GM21515 (cell line): ENCODE measurements around the gene CXCR5.

Experiments
- ATAC-seq: cut with Tn5 transposase; IDR thresholded peaks from one replicate; pipeline ENCODE4 v1.9.1; 2021; ENCODE audit not compliant: unreplicated experiment

Gene CXCR5

DNA sequence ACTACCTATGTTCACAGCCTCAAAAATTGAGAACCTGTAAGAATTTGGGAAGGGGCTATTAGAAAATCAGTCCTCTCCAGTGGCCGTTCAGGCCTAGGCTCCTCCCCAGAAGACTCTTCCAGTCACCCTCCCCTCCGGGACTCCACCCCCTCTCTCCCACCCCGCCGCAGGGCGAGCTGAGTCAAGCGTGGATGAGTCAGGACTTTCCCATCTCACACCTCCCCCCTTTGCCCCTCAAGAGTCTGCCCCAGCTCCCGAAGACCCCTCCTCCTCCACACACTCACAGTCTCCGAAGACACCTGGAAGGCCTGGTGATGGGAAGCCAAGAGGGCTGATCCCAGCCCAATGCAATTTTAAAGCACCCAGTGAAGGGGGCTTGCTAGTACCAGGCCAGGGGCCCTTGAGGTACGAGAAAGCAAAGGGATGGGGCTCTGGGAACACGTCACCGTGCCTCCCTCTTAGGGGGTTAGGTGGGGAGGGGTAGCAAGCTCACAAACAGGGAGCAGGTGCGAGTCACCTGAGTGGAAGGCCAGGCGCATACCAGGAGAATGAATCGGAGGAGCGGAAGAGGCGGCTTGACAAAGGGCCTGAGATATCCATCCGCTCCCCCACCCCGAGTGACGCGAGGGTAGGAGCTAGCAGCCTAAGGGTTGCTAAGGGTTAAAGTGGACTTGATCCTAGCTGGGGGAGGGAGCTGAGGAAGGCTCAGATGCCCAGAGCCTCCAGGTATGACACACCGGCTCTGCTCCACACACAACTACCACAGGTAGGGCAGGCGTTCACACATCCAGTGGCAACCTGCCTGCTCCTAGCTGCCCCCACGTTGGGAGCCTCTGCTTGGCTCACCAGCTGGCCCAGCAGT lies 28.4 kb downstream of the CXCR5 start:
- ATAC-seq: no peak

DNA sequence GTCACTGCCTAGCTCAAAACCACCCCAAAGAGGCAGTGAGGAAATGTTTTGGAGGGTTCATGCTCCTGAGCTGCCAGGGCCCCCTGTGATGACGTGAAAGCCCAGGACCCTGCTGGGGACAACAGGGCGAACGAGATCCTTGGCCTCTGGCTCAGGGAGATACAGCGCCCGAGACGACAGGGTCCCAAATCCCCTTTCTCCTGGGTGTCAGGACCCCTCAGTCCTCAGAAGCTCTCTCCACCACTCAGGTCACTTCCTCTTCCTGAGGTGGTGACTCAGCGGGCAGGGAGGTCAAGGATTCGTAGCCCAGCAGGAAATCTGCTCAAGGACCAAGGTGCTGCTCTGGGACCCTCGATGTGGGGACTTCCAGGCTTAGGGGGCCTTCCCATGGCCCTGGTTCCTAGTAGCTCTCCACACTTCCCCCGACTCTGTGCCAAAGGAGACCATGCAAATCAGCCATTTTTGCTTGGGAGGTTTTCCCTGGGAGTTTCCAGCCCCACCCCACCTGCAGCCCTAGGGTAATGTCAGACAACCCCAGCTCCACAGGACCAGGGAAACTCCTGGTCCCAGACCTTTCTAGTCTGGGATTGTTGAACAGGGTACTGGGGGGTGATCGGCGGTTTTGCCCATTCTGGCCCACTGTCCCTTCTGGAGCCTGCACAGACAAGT lies 29.2 kb downstream of the CXCR5 start:
- no peak for ATAC-seq

DNA sequence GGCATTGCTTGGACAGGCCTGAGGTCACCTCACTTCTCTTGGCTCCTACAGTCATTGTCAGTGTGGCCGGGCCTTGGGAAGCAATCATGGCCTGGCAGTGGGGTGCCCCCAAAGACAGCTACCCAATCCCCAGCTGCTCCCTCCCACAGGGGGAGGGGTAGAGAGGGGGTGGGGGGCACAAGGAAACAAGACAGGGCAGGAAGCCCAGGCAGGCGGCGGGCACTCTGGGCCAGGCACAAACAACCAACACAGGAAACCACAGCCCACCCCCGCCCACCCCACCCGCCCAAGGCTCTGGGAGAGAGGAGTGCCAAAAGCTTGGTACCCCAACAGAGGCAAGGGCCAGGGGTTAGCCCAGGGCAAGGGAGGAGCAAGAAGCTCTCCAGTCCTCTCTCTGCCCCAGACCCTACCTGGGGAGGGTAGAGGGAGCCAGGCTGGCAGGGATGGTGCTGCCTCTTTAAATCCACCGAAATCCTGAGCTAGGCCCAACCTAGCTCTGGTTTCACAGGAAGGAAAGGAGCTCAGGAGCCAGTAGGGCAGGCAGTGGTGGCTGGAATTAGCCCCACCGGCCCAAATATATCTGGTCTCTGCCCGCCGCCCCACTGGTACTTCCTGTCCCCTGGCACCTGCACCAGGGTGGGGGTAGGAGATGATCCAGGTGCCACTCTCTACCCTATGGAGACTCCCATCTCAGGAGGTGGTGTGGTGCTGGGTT lies 29.9 kb downstream of the CXCR5 start:
- no peak for ATAC-seq

DNA sequence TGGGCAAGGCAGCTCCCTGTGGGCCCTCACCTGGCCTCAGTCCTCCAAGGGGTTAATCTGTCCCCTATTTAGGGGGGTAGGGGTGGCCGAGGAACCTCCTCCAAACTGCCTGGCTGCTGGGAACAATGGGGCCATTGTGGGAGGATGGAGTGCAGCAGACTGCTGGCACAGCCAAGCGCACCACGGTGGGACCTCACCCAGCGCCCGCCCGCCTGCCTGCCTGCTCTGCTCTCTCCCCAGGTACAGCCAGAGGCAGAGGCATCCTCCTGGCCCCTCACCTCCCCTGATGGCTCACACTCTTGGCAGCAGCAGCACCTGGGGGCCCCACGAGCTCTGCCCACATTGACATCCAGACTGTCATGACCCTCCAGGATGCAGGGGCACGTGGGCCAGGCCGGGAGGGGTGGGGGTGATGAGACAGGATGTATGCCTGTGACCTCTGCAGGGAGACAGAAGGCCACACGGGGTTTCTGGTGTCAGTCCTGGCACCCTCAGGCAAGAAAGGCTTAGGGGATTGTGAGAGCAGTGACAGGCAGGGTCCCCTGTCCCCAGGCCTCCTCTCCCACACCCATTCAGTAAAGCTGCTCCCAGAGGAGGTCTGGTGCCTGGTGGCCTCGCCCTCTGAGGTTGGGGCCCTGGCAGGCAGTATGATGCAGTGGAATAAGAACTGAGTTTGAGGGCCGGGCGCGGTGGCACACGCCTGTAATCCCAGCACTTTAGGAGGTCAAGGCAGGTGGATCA lies 30.7 kb downstream of the CXCR5 start:
- ATAC-seq: no peak

DNA sequence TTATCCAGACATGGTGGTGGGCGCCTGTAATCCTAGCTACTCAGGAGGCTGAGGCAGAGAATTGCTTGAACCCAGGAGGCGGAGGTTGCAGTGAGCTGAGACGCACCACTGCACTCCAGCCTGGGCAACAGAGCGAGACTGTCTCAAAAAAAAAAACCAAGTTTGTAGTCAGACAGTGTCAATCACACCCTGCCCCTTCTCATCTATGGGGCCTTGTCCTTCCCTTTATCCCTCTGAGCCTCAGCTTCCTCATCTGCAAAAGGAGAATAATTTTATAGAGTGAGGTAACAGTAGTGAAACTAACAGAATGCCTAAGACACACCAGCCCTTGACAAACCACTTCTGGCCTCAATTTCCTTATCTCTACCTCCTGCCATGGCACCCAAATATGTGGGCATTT lies 31.3 kb downstream of the CXCR5 start:
- ATAC-seq: no peak

DNA sequence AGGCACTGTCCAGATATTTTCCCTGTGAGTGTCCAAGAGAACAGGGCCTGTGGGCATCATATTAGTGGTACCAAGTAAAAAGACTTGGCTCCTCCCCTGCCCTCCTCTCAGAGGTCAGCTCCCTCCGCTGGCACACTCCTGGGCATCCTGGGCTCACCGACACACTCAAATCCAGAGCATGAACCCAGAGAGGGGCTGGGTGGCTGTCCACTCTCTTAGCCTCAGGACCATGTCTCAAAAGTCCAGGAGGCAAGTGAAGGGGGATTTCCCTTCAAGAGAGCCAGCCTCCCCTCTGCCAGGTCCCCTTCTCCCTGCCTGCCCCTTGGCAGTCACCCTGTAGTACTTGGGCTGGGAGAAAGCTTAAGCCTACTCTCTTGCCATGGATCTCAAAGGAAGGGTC lies 31.7 kb downstream of the CXCR5 start:
- no peak for ATAC-seq

DNA sequence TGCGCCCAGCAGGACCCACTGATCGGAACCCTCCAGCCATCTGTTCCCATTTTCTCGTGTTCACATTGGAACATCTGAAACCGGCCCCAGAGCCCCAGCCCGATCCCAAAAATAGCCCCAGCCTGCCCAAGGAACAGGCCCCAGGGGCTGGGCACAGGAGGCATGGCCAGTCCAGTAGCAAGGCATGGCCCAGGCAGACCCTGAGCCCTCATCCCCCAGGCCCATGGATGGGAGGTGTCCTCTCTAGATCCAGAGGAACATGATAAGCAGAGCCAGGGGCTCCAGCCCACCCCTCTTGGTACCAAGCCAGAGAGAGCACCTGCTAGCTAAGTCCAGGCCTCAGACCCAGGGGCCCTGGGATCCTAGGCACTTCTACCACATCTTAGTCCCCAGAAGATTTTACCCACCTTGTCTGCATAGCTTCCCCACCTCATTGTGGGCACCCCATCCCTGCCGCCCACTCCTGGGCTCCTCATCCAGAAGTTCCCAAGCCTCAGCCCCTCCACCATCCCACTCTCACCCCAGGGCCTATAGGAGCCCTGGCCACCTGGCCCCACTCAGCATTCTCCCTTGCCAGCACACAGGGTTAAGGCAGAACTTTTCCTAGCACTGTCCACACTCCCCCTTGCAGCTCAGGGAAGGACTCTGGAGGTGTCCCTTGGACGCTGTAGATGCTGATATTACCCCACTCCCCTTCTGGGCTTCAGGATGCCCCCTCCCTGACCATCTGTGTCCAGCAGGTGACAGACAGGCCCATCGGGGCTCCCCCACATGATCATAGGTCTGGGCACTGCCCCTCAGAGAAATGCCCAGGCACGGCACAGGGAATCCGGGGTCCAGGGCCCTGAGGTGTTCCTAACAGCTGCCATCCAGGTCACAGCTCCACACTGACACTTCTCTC lies 32.5 kb downstream of the CXCR5 start:
- ATAC-seq: no peak

DNA sequence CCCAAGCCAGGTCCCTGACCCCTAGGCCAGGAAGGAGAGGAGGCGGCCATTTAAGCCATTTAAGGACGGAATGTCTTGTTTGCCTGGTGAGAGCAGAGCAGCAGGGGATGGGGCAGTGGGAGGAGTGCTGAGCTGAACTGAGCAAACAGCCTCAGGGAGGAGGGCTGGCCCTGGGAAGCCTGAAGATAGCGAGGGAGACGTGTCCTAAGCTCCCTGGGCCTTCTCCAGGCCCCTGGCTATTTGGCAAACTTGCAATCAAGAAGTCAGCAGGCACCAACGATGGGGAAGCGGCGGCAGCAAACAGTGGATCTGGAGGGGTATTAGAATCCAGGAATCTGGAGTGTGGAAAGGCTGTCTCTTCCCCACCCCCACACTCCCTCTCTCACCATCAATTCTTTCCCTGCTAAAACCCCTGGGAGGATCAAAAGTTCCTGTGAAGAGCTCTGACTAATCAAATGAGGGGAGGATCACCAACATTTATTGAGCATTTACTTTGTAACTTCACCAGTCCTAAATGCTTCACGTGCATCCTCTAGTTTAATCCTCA lies 33.2 kb downstream of the CXCR5 start:
- no peak for ATAC-seq

DNA sequence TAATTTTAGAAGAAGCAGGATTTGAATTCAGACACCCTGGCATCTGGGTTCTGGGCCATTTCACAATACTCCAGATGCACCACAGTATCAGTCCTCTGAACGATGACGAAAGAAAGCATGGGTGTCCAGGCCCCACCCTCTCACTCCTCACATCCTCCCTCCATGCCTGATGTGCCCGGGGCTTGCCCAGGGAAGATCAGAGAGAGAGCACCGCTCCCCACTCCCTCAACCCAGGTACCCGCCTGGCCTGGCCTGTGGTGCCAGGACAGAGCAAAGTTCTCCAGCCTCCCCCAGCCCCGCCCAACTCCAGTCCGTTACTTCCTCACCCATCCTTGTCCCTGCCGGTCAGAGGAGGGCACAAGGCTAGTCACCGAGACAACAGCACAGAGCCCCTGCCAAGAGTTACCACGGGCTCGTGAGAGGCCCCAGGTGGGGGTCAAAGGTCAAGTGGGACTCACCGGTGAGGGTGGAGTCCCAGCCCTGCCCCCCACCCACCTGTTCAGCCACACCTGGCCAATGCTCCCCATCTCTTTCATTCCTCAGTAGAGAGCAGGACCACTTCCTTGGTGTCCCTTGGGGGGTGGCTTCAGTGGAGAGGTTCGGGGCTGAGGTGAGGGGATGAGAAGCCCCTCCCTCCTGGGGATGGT lies 33.9 kb downstream of the CXCR5 start:
- ATAC-seq: no peak

DNA sequence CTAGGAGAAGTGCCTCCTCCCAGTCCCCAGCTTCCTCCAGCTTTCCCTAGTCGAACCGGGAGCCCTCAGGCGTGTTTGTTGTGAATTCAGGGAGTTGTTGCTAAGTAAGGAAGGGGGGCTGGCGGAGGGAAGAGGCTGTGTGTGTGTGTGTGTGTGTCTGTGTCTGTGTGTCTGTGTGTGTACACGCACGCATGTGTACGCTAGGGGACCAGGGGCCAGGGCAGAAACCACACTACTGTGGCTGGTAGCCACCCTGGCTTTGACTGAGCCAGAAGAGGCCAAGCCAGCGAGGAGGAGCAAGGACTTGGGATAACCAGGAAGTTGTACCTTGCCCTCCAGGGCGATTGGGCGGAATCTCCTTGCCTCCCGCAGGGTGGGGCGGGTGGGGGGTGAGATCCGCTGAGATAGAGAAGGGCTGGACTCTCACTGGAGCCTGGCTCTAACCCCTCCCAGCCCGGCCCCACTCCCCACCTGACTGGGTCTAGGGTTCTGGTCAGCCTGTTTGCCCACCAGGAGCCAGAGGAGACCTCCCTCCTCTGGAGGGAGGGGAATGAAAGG lies 34.5 kb downstream of the CXCR5 start:
- no peak for ATAC-seq

DNA sequence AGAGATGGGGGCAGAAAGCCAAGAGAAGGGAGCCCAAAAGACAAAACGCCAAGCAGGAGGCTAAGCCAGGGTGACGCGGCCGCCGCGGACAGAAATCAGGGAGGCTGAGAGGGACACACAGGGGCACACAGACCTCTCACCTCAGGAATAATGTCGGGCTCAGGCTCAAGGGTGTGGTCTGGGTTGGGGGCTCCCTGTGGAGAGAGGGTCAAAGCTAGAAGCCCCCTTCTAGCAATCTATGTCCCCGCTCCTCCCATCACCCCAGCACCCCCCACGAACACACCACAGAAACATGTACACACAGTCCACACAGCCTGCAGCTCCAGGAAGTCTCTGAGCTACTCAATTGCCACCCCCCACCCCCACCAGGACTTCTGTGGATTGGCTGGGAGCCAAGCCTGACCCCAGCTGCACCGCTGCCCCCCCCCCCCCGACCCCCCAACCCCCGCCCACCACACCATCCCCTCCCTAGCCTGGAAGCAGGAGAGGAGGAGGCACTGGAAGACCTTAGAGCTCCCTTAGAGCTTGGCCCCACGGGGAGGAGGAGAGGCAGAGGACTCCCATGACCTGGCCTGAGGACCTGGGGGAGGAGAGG lies 35.1 kb downstream of the CXCR5 start:
- no peak for ATAC-seq

DNA sequence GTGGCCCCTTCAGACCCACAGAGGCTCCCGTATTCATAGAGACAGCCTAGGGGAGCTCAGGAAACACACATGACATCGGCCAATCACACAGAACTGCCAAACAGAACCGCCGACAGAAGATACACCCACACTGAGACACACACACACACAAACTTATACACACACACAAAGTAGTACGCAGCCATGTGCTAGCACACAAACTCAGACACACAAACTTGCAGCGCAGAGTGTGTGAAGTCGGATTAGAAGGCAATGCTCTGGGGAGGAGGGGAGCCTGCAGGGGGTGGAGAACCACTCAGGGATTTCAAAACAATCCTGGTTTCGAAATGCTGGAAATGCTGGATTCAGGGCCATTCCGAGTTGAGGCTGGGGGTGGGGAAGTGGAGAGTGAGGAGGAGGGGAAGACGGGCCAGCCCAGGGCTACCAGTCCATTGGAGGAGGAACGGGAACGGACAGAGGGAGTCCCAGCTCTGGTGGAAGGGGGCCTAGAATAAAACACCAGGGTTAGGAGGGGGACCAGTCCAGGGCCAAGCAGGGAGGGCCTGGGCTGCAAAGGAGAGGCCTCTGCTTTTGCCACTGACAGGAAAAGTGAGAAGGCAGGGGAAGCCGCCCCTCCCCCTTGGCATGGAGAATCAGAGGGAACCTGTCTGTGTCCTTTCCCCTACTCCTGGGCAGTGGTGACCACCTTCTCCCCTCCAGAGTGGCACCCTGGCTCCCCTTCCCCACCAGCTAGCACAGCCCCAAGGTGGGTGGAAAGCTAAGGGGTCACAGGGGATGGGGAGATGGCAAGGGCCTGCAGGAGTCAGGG lies 37.6 kb downstream of the CXCR5 start:
- no peak for ATAC-seq

DNA sequence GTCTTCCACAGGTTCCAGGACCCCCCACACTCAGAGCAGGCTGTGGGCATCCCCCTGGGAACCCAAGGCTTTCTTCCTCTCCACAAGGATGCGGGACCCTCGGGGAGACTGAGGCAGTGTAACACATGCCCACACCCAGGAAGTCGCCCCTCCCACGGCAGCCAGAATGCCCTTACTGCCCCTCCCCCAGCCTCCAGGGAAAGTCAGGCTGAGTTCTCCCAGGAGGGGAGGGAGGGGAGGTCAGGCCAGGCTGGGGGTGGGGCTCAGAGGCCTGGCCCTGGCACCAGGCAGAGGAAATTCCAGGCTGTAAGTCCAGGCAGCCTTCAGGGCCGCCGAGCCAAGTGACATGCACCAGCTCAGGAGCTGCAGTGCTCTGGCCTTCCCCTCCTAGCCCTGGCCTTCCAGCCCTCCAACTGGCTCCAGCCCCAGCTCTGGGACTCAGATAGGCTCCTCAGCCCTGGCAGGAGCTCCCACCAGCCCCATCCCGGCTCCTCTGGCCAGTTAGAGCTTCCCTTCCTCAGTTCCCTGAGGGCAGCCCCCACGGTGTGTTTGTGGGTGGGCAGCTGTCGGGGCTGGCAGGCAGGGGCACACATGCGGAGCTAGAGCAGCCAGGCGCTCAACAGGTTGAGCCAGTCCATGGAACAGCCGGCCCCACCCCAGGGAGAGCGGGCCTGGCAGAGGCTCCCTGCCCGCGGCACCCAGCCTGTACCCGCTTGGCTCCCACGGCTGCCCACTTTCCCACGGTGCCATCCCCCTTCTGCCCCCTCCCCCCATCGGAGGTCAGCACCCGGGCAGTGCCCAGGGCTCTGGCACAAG lies 38.4 kb downstream of the CXCR5 start:
- no peak for ATAC-seq

DNA sequence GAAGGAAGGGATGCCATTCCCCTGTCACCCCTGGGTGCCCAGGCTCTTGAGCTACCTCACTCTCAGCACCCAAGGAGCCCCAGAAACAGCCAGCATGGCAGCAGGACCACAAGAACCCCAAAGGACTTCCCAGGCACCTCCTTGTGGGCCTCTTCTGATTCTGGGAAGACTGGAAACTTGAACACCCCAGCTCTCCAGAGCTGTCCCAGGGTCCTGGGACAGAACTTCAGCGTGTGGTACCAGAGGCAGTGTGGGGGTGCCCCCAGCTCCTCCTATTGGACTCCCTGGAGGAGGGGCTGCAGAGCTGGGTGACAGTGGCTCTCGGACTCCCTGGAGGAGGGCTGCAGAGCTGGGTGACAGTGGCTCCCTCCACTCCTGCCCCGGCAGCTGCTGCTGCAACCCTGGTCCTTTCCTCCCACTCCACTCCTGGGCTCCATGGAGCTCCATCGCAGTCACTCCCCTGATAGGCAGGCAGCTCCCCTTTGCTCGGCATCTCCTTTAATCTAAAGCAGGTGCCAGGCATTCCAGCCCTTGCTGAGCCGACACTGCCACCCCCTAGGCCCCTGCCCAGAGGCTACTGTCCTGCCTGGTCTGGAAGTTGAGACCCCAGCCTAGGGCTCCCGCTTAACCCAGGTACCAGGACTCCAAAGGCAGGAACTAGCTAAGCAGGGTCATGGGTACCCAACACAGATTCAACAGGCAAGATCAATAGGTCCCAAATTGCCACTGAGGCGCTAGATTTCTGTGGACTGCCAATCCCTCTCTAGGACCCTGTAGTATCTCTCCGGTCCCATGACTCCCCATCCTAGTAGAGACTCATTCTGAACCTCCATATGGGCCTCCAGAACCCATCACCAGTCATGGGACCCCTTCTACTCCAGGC lies 39.3 kb downstream of the CXCR5 start:
- no peak for ATAC-seq

DNA sequence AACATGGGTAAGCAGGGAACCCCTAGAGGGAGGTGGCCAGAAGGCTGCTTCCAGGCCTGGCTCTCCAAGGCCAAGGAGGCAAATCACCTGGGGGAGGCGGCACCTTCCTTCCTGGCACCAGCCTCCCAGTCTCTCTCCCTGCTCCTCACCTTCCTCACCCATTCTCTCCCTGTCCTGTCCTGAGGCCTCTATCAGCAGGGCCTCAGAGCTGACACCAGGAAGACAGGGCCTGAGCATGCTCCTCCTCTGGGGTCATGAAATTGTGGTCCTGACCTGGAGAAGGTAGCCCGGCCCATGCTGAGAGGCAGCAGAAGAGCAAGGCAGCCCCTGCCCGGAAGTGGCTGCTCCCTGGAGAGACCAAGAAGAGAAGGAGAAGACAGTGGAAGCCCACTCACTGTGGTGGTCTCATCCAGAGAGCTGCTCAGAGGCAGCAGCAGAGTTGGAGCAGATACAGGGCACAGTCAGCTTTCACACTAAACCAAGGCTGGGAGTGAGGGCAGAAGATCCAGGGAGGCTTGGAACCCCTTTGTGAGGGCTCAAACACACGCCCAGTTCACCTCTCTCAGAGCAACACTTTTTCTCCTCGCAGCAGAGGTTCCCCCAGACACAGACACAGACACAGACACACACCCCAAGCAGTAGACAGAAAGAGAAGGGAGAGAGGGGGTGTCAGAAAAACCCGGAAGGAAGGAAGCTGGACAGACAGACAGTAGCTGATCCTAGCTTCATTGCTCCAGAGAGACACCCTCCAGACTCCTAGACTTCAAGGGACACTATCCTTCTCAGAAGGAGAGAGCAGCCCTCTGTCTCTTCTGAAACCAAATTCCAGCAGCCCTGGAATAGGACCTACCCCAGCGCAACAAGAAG lies 40.3 kb downstream of the CXCR5 start:
- no peak for ATAC-seq
